Activated naive CD8-positive, alpha-beta T cell treated with anti-CD3 and anti-CD28 coated beads, Interleukin-2, amount 10 ng/mL, durations not matched to agents 7 days and 5 days (primary cell): Measurements from ENCODE around the gene CMAS. TPM values are rescaled to one million over a fixed set of nuclear protein-coding genes. Genes with fewer than 3 reads are reported as not detected.
"Not testable (repeated sequence)": the region's sequence is repeated elsewhere in the genome, so short reads cannot be mapped to it uniquely, and the experiment has no call there.

ENCODE experiments used
- ATAC-seq: fragments of 150-1000 bp; cut with Tn5 transposase; one replicate; pipeline ENCODE4 v1.10.0; 2021; ENCODE audit warnings: low read depth, moderate library complexity
- POLR2A ChIA-PET: fragments of 350-600 bp; sonication (Branson Sonifier 250); formaldehyde crosslinking; loops from one replicate; lab custom pipeline; 2021; ENCODE audit warnings: antibody characterized with exemption; lab: Charles Lee
- DNase-seq: peaks from one replicate; pipeline ENCODE4 v3.0.0; 2021
- H3K27ac Mint-ChIP-seq: one replicate; pipeline ENCODE4 v1.8.0; 2022; ENCODE audit warnings: mild to moderate bottlenecking, mixed read lengths
- H3K27me3 Mint-ChIP-seq: one replicate; pipeline ENCODE4 v1.8.0; 2022; ENCODE audit warnings: mild to moderate bottlenecking, moderate library complexity, mixed read lengths
- H3K36me3 Mint-ChIP-seq: one replicate; pipeline ENCODE4 v1.8.0; 2021; ENCODE audit warnings: mild to moderate bottlenecking, mixed read lengths
- H3K4me1 Mint-ChIP-seq: one replicate; pipeline ENCODE4 v1.8.0; 2021; ENCODE audit warnings: mixed read lengths
- H3K4me3 Mint-ChIP-seq: one replicate; pipeline ENCODE4 v1.8.0; 2022; ENCODE audit warnings: mild to moderate bottlenecking, moderate library complexity, mixed read lengths
- H3K9me3 Mint-ChIP-seq: one replicate; pipeline ENCODE4 v1.8.0; 2021; ENCODE audit warnings: mixed read lengths
- total RNA-seq, 2 experiments: library from RNA; stranded (reverse); gene quantifications; one replicate each; pipeline ENCODE4 v1.2.3, GENCODE V29; 2021

CMAS gene
- total RNA-seq, 2 experiments from 2014 or later = 33.9 to 34.4 TPM

- Mint-ChIP-seq H3K36me3 (peaks cover 22% of the 10 kb centered on the region), H3K4me1 (peaks cover 6% of the 10 kb centered on the region), H3K27me3 (no peaks in the 10 kb centered on the region), H3K27ac (no peak overlapping the region), H3K9me3 (no peaks in the 10 kb centered on the region), H3K4me3 (no peak overlapping the region)
- DNase-seq (no peak), ATAC-seq (no peak)
- POLR2A ChIA-PET = no interaction called here
Observed at GRCh38 chr12:22054155-22054554, 8.1 kb downstream of the CMAS start.

GRCh38 chr12:22056607-22057006 is 10.6 kb downstream of the CMAS start:
- Mint-ChIP-seq H3K4me1 (no peaks in the 10 kb centered on the region), H3K9me3 (no peaks in the 10 kb centered on the region), H3K4me3 (no peak overlapping the region), H3K36me3 (peaks cover 14% of the 10 kb centered on the region), H3K27ac (no peak overlapping the region), H3K27me3 (no peaks in the 10 kb centered on the region)
- ATAC-seq (no peak), DNase-seq (no peak)
- POLR2A ChIA-PET = no interaction called here

GRCh38 chr12:22059976-22060647 is 14.1 kb downstream of the CMAS start:
- Mint-ChIP-seq H3K4me1 (no peaks in the 10 kb centered on the region), H3K27ac (no peak overlapping the region), H3K9me3 (no peaks in the 10 kb centered on the region), H3K36me3 (peaks cover 19% of the 10 kb centered on the region), H3K27me3 (no peaks in the 10 kb centered on the region), H3K4me3 (no peak overlapping the region)
- ATAC-seq (no peak), DNase-seq (no peak)
- POLR2A ChIA-PET = no interaction called here

GRCh38 chr12:22064968-22065367 is 18.9 kb downstream of the CMAS start:
- Mint-ChIP-seq H3K9me3 (no peaks in the 10 kb centered on the region), H3K36me3 (peaks cover 28% of the 10 kb centered on the region), H3K4me1 (peaks cover 3% of the 10 kb centered on the region), H3K27me3 (no peaks in the 10 kb centered on the region), H3K4me3 (no peak overlapping the region), H3K27ac (no peak overlapping the region)
- POLR2A ChIA-PET = no interaction called here
- DNase-seq (no peak), ATAC-seq (no peak)

GRCh38 chr12:22066310-22066709 is 20.3 kb downstream of the CMAS start:
- H3K27me3 Mint-ChIP-seq = peaks cover 2% of the 10 kb centered on the region
- ATAC-seq (no peak), DNase-seq (no peak)
- H3K4me3 Mint-ChIP-seq = no peak overlapping the region
- peaks cover 28% of the 10 kb centered on the region for H3K36me3 Mint-ChIP-seq
- no peaks in the 10 kb centered on the region for H3K9me3 Mint-ChIP-seq
- no peak overlapping the region for H3K27ac Mint-ChIP-seq
- H3K4me1 Mint-ChIP-seq = peaks cover 3% of the 10 kb centered on the region
- POLR2A ChIA-PET = no interaction called here

- H3K9me3 Mint-ChIP-seq = no peaks in the 10 kb centered on the region
- peaks cover 3% of the 10 kb centered on the region for H3K4me1 Mint-ChIP-seq
- POLR2A ChIA-PET = no interaction called here
- H3K27me3 Mint-ChIP-seq = peaks cover 6% of the 10 kb centered on the region
- ATAC-seq (no peak), DNase-seq (no peak)
- H3K4me3 Mint-ChIP-seq = no peak overlapping the region
- no peak overlapping the region for H3K27ac Mint-ChIP-seq
- peaks cover 22% of the 10 kb centered on the region for H3K36me3 Mint-ChIP-seq
Observed at GRCh38 chr12:22069851-22070250, 23.8 kb downstream of the CMAS start.

GRCh38 chr12:22082190-22082701 is 36.2 kb downstream of the CMAS start:
- DNase-seq (no peak), ATAC-seq (no peak)
- Mint-ChIP-seq H3K9me3 (no peaks in the 10 kb centered on the region), H3K27ac (no peak overlapping the region), H3K27me3 (peaks cover 5% of the 10 kb centered on the region), H3K36me3 (no peaks in the 10 kb centered on the region), H3K4me1 (no peaks in the 10 kb centered on the region), H3K4me3 (no peak overlapping the region)
- POLR2A ChIA-PET = interaction anchor here (0.7 kb wide), 1 partner anchor 18 kb away, joined by 6 read pairs; no protein-coding TSS in a partner anchor

GRCh38 chr12:22083167-22083566 is 37.1 kb downstream of the CMAS start:
- POLR2A ChIA-PET = interaction anchor here (0.7 kb wide), 1 partner anchor 17 kb away, joined by 6 read pairs; no protein-coding TSS in a partner anchor
- ATAC-seq = no peak
- H3K36me3 Mint-ChIP-seq = no peaks in the 10 kb centered on the region
- peaks cover 3% of the 10 kb centered on the region for H3K27me3 Mint-ChIP-seq
- no peak overlapping the region for H3K27ac Mint-ChIP-seq
- no peak overlapping the region for H3K4me3 Mint-ChIP-seq
- no peak for DNase-seq
- H3K4me1 Mint-ChIP-seq = no peaks in the 10 kb centered on the region
- H3K9me3 Mint-ChIP-seq = no peaks in the 10 kb centered on the region

GRCh38 chr12:22084852-22085251 is 38.8 kb downstream of the CMAS start:
- no peaks in the 10 kb centered on the region for H3K36me3 Mint-ChIP-seq
- no peaks in the 10 kb centered on the region for H3K4me1 Mint-ChIP-seq
- no peak overlapping the region for H3K4me3 Mint-ChIP-seq
- H3K27ac Mint-ChIP-seq = no peak overlapping the region
- peaks cover 1% of the 10 kb centered on the region for H3K9me3 Mint-ChIP-seq
- H3K27me3 Mint-ChIP-seq = peaks cover 7% of the 10 kb centered on the region
- DNase-seq = no peak
- POLR2A ChIA-PET = no interaction called here
- ATAC-seq = no peak

GRCh38 chr12:22088886-22089285 is 42.9 kb downstream of the CMAS start:
- POLR2A ChIA-PET = no interaction called here
- peaks cover 5% of the 10 kb centered on the region for H3K9me3 Mint-ChIP-seq
- no peaks in the 10 kb centered on the region for H3K36me3 Mint-ChIP-seq
- H3K4me1 Mint-ChIP-seq = no peaks in the 10 kb centered on the region
- no peak overlapping the region for H3K4me3 Mint-ChIP-seq
- ATAC-seq = no peak
- H3K27ac Mint-ChIP-seq = no peak overlapping the region
- no peak for DNase-seq
- H3K27me3 Mint-ChIP-seq = peaks cover 3% of the 10 kb centered on the region

- H3K4me1 Mint-ChIP-seq = no peaks in the 10 kb centered on the region
- ATAC-seq (no peak), DNase-seq (no peak)
- no peaks in the 10 kb centered on the region for H3K36me3 Mint-ChIP-seq
- POLR2A ChIA-PET = no interaction called here
- H3K4me3 Mint-ChIP-seq = no peak overlapping the region
- H3K27me3 Mint-ChIP-seq = peaks cover 3% of the 10 kb centered on the region
- H3K9me3 Mint-ChIP-seq = peaks cover 5% of the 10 kb centered on the region
- H3K27ac Mint-ChIP-seq = no peak overlapping the region
Observed at GRCh38 chr12:22089486-22089885, 43.5 kb downstream of the CMAS start.

GRCh38 chr12:22099062-22099461 is 53.0 kb downstream of the CMAS start:
- H3K4me3 Mint-ChIP-seq, H3K4me1 Mint-ChIP-seq, ATAC-seq, H3K36me3 Mint-ChIP-seq, POLR2A ChIA-PET, DNase-seq, H3K27ac Mint-ChIP-seq, H3K9me3 Mint-ChIP-seq: not testable (repeated sequence)
- H3K27me3 Mint-ChIP-seq = peaks cover 11% of the 10 kb centered on the region

GRCh38 chr12:22100958-22101748 is 55.1 kb downstream of the CMAS start:
- POLR2A ChIA-PET = interaction anchor here (0.6 kb wide), 1 partner anchor 19 kb away, joined by 6 read pairs; no protein-coding TSS in a partner anchor
- Mint-ChIP-seq H3K27me3 (peaks cover 11% of the 10 kb centered on the region), H3K36me3 (no peaks in the 10 kb centered on the region), H3K4me1 (no peaks in the 10 kb centered on the region), H3K9me3 (no peaks in the 10 kb centered on the region), H3K4me3 (no peak overlapping the region), H3K27ac (no peak overlapping the region)
- DNase-seq = no peak
- ATAC-seq = peak; percentile 58
